ENCODE data around the gene MSANTD2. TPM values are rescaled to one million over a fixed set of nuclear protein-coding genes. Genes with fewer than 3 reads are reported as not detected.

MSANTD2 gene
- polyA plus RNA-seq, 1 of the 3 experiments (the other 2 are of a cell fraction): 6.4 TPM

- Histone ChIP-seq H3K4me2 (no peak overlapping the region), H3K27ac (ENCODE audit: low read depth in 2 of 2, low read length in 1 of 2) (no peak overlapping the region), H3K79me2 (ENCODE audit: insufficient read depth) (peaks cover 97% of the 10 kb centered on the region), H3F3A (replicated peaks; ENCODE audit: insufficient read depth) (no peaks in the 10 kb centered on the region), H3K9me2 (no peaks in the 10 kb centered on the region), H2AFZ (ENCODE audit: low read depth) (no peak overlapping the region), H3K9ac (no peak overlapping the region), H3K4me1 (ENCODE audit: control insufficient read depth in 1 of 2, insufficient read depth in 2 of 2, low read depth in 1 of 2, low read length in 1 of 2) (peaks cover 5 to 11% of the 10 kb centered on the region in 2 experiments; a peak in 3 of 4 replicates), H3K9me3 (no peaks in the 10 kb centered on the region), H3K4me3 (ENCODE audit: low read depth in 2 of 2, low read length in 1 of 2) (no peak overlapping the region), H4K20me1 (ENCODE audit: insufficient read depth) (peaks cover 63% of the 10 kb centered on the region), H3K27me3 (ENCODE audit: insufficient read depth) (no peaks in the 10 kb centered on the region), H3K36me3 (replicated peaks in 1 of 2; ENCODE audit: control insufficient read depth in 1 of 2, insufficient read depth in 2 of 2, low read length in 1 of 2) (no peaks in the 10 kb centered on the region)
- CTCF ChIA-PET: interaction anchor here (0.9 to 3.7 kb wide), 6 partner anchors 10 to 144 kb away, joined by 3 to 13 read pairs (median 5); partner anchors contain the start of gene MSANTD2
- no peak for DNase-seq
- POLR2A ChIA-PET: interaction anchor here (2.4 kb wide), 1 partner anchor 12 kb away, joined by 7 read pairs; the partner anchor contains the start of gene MSANTD2
- TF ChIP-seq EP300 (IDR thresholded peaks at IDR 0.05; ENCODE audit: borderline replicate concordance in 1 of 2, low read depth in 1 of 2, low read length in 1 of 2) (no peak), RCOR1 (IDR thresholded peaks at IDR 0.05; ENCODE audit: low read length) (no peak), NRF1 (IDR thresholded peaks at IDR 0.05; ENCODE audit: low read depth, low read length) (no peak), USF2 (IDR thresholded peaks at IDR 0.05; ENCODE audit: borderline replicate concordance, low read depth, low read length) (no peak), NFIC (IDR thresholded peaks at IDR 0.05; ENCODE audit: borderline replicate concordance) (no peak), MXI1 (IDR thresholded peaks at IDR 0.05; ENCODE audit: low read depth, low read length) (no peak), EZH2phosphoT487 (IDR thresholded peaks at IDR 0.05; ENCODE audit: borderline replicate concordance, low read depth) (no peak), MAX (IDR thresholded peaks at IDR 0.05; ENCODE audit: low read depth) (no peak)
Observed at GRCh38 chr11:124788521-124788920, 11.7 kb downstream of the MSANTD2 start.

GRCh38 chr11:124784051-124784450 is 16.2 kb downstream of the MSANTD2 start:
- Histone ChIP-seq H3K4me1 (ENCODE audit: control insufficient read depth in 1 of 2, insufficient read depth in 2 of 2, low read depth in 1 of 2, low read length in 1 of 2) (peaks cover 0 to 2% of the 10 kb centered on the region in 2 experiments; a peak in 2 of 4 replicates), H3K9ac (no peak overlapping the region), H3K36me3 (replicated peaks in 1 of 2; ENCODE audit: control insufficient read depth in 1 of 2, insufficient read depth in 2 of 2, low read length in 1 of 2) (no peaks in the 10 kb centered on the region), H4K20me1 (ENCODE audit: insufficient read depth) (peaks cover 20% of the 10 kb centered on the region), H3K27ac (ENCODE audit: low read depth in 2 of 2, low read length in 1 of 2) (no peak overlapping the region; a peak in 1 of 4 replicates), H3K9me2 (no peaks in the 10 kb centered on the region), H3K4me2 (no peak overlapping the region), H3K4me3 (ENCODE audit: low read depth in 2 of 2, low read length in 1 of 2) (no peak overlapping the region), H3K27me3 (ENCODE audit: insufficient read depth) (no peaks in the 10 kb centered on the region), H3K79me2 (ENCODE audit: insufficient read depth) (peaks cover 72% of the 10 kb centered on the region), H2AFZ (ENCODE audit: low read depth) (no peak overlapping the region), H3K9me3 (no peaks in the 10 kb centered on the region), H3F3A (replicated peaks; ENCODE audit: insufficient read depth) (no peaks in the 10 kb centered on the region)
- no peak for TF ChIP-seq SMC3 (IDR thresholded peaks at IDR 0.05; ENCODE audit: low read depth, low read length)
- no peak for TF ChIP-seq ZBTB33 (IDR thresholded peaks at IDR 0.05; ENCODE audit: borderline replicate concordance, low read depth)
- no peak for TF ChIP-seq FOSL2 (IDR thresholded peaks at IDR 0.05; ENCODE audit: borderline replicate concordance, low read depth)
- no peak for TF ChIP-seq RXRA (IDR thresholded peaks at IDR 0.05; ENCODE audit: borderline replicate concordance, low read depth)
- no peak for TF ChIP-seq REST (IDR thresholded peaks at IDR 0.05; ENCODE audit: low read depth, low read length)
- TF ChIP-seq FOXM1 (IDR thresholded peaks at IDR 0.05; ENCODE audit: low read depth): no peak
- no peak for TF ChIP-seq RAD21 (IDR thresholded peaks at IDR 0.05; ENCODE audit: low read length)
- TF ChIP-seq MAX (IDR thresholded peaks at IDR 0.05; ENCODE audit: low read depth): no peak
- no peak for TF ChIP-seq EP300 (IDR thresholded peaks at IDR 0.05; ENCODE audit: borderline replicate concordance in 1 of 2, low read depth in 1 of 2, low read length in 1 of 2)
- no peak for TF ChIP-seq NFIC (IDR thresholded peaks at IDR 0.05; ENCODE audit: borderline replicate concordance)
- TF ChIP-seq SIN3A (IDR thresholded peaks at IDR 0.05; ENCODE audit: borderline replicate concordance, low read depth, low read length): no peak
- TF ChIP-seq FOXJ3 (CRISPR knock-in tag; IDR thresholded peaks at IDR 0.05): no peak
- TF ChIP-seq MXI1 (IDR thresholded peaks at IDR 0.05; ENCODE audit: low read depth, low read length): no peak
- no peak for TF ChIP-seq YY1 (IDR thresholded peaks at IDR 0.05; ENCODE audit: low read depth)
- ChIA-PET CTCF (interaction anchor here (1.8 to 2.1 kb wide), 3 partner anchors 10 to 21 kb away, joined by 3 to 17 read pairs (median 11); partner anchors contain the start of gene ESAM), POLR2A (interaction anchor here (1.4 kb wide), 1 partner anchor 92 kb away, joined by 3 read pairs; no protein-coding TSS in a partner anchor)
- no peak for DNase-seq
- 96% methylated on average over 2 of the region's 2 CpGs for whole genome bisulfite sequencing (ENCODE audit: low lambda C conversion rate)

Data from SK-N-SH (cell line).